ENCODE measurements around the gene RABGAP1L. TPM values are rescaled to one million over a fixed set of nuclear protein-coding genes. Genes with fewer than 3 reads are reported as not detected.

RABGAP1L gene
- total RNA-seq, 1 experiment from 2014 or later: 76.9 TPM

DNA sequence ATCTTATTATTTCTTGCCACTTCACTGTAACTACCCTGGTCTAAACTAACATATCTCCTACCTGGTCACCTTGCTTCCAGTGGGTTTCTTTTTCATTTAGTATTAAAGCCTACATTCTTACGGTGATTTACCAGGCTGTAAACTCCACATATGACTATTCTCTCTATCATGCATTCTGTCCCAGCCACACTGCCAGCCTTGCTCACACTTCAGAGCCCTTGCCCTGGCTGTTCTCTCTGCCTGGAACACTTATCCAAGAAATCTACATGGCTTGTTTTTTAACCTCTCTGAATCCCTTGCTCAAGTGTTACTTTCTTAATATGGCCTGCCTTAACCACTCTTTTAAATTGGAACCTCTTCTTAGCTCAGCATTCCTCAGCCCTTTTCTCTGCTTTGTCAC lies 501.2 kb downstream of the RABGAP1L start (continued):
- TF ChIP-seq, protein P1, sequence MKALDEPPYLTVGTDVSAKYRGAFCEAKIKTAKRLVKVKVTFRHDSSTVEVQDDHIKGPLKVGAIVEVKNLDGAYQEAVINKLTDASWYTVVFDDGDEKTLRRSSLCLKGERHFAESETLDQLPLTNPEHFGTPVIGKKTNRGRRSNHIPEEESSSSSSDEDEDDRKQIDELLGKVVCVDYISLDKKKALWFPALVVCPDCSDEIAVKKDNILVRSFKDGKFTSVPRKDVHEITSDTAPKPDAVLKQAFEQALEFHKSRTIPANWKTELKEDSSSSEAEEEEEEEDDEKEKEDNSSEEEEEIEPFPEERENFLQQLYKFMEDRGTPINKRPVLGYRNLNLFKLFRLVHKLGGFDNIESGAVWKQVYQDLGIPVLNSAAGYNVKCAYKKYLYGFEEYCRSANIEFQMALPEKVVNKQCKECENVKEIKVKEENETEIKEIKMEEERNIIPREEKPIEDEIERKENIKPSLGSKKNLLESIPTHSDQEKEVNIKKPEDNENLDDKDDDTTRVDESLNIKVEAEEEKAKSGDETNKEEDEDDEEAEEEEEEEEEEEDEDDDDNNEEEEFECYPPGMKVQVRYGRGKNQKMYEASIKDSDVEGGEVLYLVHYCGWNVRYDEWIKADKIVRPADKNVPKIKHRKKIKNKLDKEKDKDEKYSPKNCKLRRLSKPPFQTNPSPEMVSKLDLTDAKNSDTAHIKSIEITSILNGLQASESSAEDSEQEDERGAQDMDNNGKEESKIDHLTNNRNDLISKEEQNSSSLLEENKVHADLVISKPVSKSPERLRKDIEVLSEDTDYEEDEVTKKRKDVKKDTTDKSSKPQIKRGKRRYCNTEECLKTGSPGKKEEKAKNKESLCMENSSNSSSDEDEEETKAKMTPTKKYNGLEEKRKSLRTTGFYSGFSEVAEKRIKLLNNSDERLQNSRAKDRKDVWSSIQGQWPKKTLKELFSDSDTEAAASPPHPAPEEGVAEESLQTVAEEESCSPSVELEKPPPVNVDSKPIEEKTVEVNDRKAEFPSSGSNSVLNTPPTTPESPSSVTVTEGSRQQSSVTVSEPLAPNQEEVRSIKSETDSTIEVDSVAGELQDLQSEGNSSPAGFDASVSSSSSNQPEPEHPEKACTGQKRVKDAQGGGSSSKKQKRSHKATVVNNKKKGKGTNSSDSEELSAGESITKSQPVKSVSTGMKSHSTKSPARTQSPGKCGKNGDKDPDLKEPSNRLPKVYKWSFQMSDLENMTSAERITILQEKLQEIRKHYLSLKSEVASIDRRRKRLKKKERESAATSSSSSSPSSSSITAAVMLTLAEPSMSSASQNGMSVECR (CRISPR knock-in tag; IDR thresholded peaks at IDR 0.05; ENCODE audit: borderline replicate concordance): no peak
- TF ChIP-seq JAZF1 (CRISPR knock-in tag; IDR thresholded peaks at IDR 0.05) (no peak), FOXJ3 (CRISPR knock-in tag; IDR thresholded peaks at IDR 0.05; ENCODE audit: borderline replicate concordance) (no peak)

DNA sequence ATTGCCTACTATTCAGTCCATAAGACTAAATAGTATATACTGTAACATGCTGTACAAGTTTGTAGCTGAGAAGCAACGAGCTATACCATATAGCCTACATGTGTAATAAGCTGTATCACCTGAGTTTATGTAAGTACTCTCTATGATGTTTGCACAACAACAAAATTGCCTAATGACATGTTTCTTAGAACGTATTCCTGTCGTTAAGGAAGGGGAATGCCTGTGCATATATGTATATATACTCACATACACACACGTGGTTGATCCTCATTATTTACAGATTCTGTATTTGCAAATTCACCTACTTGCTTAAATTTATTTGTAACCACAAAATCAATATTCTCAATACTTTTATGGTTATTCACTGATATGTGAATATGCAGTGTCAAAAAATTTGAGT lies 504.0 kb downstream of the RABGAP1L start:
- Mint-ChIP-seq H3K9me3 (peaks cover 8% of the 10 kb centered on the region), H3K4me3 (no peak overlapping the region), H3K36me3 (no peaks in the 10 kb centered on the region), H3K4me1 (no peaks in the 10 kb centered on the region), H3K27me3 (ENCODE audit: low read depth) (no peaks in the 10 kb centered on the region), H3K27ac (no peak overlapping the region)
- ATAC-seq (no peak), DNase-seq (ENCODE audit: low spot score) (no peak)
- TF ChIP-seq, protein P1 (CRISPR knock-in tag; IDR thresholded peaks at IDR 0.05; ENCODE audit: borderline replicate concordance): no peak
- TF ChIP-seq SMAD3 (CRISPR knock-in tag; IDR thresholded peaks at IDR 0.05; ENCODE audit: borderline replicate concordance) (no peak), MXD4 (CRISPR knock-in tag; IDR thresholded peaks at IDR 0.05; ENCODE audit: borderline replicate concordance) (no peak), ZNF232 (CRISPR knock-in tag; IDR thresholded peaks at IDR 0.05) (no peak), GABPB1 (CRISPR knock-in tag; IDR thresholded peaks at IDR 0.05) (no peak), ESRRA (CRISPR knock-in tag; IDR thresholded peaks at IDR 0.05; ENCODE audit: borderline replicate concordance) (no peak), ZBTB21 (CRISPR knock-in tag; IDR thresholded peaks at IDR 0.05; ENCODE audit: borderline replicate concordance) (no peak), GTF2I (CRISPR knock-in tag; conservative IDR thresholded peaks at IDR 0.05) (no peak)
- TF ChIP-seq, protein P2, sequence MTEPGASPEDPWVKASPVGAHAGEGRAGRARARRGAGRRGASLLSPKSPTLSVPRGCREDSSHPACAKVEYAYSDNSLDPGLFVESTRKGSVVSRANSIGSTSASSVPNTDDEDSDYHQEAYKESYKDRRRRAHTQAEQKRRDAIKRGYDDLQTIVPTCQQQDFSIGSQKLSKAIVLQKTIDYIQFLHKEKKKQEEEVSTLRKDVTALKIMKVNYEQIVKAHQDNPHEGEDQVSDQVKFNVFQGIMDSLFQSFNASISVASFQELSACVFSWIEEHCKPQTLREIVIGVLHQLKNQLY (CRISPR knock-in tag; IDR thresholded peaks at IDR 0.05): no peak
- TF ChIP-seq, protein P3, sequence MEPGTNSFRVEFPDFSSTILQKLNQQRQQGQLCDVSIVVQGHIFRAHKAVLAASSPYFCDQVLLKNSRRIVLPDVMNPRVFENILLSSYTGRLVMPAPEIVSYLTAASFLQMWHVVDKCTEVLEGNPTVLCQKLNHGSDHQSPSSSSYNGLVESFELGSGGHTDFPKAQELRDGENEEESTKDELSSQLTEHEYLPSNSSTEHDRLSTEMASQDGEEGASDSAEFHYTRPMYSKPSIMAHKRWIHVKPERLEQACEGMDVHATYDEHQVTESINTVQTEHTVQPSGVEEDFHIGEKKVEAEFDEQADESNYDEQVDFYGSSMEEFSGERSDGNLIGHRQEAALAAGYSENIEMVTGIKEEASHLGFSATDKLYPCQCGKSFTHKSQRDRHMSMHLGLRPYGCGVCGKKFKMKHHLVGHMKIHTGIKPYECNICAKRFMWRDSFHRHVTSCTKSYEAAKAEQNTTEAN (CRISPR knock-in tag; IDR thresholded peaks at IDR 0.05): no peak
- TF ChIP-seq, protein P4, sequence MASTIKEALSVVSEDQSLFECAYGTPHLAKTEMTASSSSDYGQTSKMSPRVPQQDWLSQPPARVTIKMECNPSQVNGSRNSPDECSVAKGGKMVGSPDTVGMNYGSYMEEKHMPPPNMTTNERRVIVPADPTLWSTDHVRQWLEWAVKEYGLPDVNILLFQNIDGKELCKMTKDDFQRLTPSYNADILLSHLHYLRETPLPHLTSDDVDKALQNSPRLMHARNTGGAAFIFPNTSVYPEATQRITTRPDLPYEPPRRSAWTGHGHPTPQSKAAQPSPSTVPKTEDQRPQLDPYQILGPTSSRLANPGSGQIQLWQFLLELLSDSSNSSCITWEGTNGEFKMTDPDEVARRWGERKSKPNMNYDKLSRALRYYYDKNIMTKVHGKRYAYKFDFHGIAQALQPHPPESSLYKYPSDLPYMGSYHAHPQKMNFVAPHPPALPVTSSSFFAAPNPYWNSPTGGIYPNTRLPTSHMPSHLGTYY (CRISPR knock-in tag; IDR thresholded peaks at IDR 0.05): no peak
- TF ChIP-seq, protein P5, sequence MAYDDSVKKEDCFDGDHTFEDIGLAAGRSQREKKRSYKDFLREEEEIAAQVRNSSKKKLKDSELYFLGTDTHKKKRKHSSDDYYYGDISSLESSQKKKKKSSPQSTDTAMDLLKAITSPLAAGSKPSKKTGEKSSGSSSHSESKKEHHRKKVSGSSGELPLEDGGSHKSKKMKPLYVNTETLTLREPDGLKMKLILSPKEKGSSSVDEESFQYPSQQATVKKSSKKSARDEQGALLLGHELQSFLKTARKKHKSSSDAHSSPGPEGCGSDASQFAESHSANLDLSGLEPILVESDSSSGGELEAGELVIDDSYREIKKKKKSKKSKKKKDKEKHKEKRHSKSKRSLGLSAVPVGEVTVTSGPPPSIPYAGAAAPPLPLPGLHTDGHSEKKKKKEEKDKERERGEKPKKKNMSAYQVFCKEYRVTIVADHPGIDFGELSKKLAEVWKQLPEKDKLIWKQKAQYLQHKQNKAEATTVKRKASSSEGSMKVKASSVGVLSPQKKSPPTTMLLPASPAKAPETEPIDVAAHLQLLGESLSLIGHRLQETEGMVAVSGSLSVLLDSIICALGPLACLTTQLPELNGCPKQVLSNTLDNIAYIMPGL (CRISPR knock-in tag; IDR thresholded peaks at IDR 0.05): no peak
- ChIA-PET CTCF (no interaction called here), POLR2A (no interaction called here)
